ENCODE data around the gene KIF21B.

Gene KIF21B

DNA sequence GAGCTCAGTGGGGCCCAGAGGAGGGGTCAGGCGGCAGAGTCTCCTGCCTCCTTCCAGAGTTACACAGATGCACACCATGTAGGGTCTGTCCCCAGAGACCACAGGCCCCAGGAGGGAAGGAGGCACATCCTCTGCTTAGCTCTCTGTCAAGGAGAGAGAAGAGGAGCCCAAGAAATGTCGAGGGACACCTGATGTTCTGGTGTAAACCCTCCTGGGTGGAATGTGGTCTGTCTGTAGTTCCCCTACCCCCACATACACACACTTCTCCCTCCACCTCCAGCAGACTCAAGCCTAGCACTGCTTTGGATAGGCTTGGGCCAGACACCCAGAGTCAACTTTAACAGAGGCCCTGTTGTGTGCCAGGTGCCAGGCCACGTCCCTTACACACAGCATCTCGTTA, 34.2 kb downstream of the KIF21B start:
- no peak for DNase-seq

GRCh38 chr1:200988693-200989092, 34.8 kb downstream of the KIF21B start:
- DNase-seq = no peak

DNA sequence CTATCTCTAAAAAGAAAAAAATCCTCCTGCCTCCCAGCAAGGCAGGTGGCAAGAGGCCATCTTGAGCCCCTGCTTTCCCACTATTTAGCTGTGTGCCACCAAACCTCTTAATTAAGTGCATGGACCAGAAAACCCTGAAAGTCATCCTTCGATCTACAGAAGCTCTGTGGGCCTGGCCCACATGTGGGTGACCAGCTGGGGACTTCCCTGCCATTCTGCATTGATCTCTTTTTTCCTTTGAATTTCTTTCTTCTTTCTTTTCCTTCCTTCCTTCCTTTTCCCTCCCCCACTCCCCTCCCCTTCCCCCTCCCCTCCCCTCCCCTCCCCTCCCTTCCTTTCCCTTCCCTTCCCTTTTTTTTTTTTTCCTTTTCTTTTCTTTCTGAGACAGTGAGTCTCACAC, 38.0 kb downstream of the KIF21B start:
- no peak for DNase-seq

DNA sequence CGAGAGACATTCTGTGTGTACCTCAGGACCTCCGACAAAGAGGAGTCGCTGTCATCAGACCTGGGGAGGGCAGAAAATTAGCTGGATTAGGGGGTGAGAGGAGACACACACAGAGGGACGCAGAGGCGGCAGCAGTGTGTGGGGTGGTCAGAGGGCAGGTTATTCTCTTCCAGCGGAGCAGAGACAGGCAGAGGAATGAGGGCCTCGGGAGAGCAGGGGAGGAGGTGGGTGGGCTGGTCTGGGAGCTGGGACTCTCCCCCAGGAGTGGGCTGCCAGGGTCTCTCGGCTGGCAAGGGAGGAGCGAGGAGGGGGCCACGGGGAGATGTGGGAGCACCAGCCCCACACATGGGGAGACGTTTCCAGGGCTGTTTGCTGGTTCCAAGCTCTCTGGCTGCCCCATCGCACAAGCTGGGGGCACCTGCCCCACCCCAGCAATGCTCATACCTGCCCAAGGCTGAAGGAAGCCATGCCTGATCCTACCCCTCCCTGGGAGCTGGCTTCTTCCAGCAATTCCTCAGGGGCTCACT, 40.4 kb downstream of the KIF21B start:
- DNase-seq = no peak

DNA sequence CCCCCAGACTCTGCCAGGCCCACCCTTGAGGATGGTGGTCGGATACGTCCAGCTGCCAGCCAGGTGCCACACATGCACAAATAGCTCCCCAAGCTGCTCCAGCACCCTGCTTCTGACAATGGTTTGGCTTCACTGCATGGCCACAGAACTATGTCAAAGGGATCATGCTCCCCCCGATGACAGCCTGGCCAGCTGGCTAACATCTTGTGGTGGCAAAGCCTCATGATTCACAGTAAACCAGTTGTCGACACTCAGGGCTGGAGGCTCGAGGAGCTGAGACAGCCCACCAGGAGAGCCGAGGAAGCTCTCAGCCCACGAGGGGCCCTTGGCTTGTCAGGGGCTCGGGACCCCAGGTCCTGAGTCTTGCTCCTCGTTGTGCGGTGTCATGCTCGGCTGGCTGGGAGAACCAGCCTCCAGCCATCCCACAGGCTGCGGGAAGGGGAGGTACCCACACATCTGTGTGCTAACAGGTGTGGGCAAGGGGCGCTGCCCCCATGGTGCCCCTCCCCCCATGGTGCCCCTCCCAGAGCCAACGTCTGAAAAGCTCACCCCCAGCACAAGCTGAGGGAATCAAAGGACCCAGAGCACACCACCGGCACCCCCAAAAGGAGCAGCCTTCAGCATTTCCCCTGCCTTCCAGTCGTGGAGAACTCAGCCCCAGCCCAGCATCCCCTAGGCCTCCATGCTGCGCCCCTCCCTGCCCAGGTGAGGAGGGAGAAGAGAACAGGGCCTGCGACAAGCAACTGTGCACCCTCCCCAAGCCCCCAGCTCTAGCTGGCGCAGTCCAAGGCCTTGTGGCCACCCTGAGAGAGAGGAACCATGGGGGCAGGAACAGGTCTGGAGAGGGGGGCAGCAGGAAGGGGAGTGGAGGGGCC, 41.2 kb downstream of the KIF21B start:
- no peak for DNase-seq

DNA sequence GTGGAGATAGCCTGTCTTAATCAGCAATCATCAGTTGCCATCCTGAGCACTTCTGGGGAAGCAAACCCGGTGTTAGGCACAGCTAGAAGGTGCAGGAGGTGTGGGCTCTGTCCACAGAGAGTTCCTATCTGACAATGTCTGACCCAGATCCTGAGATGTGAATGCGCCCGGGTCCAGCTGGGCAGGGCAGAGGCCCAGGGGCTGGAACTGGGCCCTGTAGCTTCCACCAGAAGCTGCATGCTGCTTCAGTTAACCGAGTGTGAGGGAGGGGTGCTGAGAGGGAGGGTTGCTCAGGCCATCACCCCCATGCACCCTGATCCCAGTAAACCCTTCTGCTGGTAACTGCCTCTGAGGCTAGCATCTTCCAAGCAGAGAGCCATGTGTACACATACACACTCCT, 42.2 kb downstream of the KIF21B start:
- DNase-seq = no peak

DNA sequence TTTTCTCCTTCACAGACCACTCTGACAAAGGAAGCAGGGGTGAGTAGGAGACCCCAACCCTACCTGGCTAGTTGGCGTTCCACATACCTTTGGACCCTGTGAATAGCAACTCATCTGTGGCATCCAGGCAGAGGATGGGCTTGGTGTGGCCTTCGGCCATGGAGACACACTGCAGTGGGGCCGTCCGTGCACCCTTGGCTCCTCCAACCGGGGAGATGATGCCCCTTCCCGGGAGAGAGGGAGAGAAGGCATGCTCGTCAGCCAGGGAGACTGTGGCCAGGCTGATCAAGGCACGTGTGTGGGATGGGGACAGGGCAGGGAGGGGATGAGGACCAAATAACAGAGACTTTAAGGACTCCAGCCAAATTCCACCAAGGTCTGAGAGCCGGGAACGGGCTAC, 42.6 kb downstream of the KIF21B start:
- no peak for DNase-seq

DNA sequence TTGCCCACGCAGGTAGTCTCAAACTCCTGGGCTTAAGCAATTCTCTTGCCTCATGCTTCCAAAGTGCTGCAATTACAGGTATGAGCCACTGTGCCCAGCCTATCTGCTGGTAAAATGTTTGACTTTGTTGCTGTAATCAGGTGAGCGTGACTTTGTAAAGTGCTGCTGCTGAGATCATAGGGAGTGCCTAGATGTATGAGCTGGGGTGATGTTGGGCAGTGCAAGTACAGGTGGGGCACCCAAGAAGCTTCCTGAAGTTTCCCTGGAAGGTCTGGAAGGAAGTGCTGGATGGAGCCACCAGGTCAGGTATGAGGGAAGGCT, 43.1 kb downstream of the KIF21B start:
- no peak for DNase-seq

- DNase-seq = peak; percentile 81
These were observed 43.7 kb downstream of the KIF21B start for GRCh38 chr1:200979574-200980451.

DNA sequence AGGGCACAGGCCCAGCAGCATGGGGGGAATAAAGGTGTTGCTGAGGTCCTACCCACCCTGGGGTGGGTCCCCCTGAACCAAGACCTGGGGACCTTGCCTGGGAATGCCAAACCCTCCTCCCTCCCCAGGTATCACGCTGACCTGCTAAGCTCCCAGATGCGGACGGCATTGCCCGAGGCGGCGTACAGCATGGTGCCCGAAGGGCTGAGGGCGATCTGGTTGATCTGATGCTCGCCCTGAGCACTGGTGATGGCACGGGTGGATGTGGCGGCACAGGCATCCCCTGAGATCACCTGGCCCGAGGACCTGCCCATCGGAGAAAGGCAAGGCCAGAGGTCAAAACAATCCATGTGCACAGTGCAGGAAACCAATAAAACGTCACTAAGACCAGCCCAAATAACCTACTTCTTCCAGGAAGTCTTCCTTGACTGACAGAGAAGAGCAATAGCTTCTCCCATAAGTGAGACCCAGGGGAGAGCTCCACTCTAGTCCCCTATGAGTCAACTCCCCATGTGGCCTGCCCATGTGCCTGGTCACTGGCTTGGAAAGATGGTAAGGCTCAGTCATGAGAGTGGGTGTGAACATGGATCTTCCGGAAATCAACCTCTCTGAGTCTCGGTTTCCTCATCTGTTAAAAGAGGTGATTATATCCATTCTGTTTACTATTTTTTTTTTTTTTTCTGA, 46.3 kb downstream of the KIF21B start:
- DNase-seq = no peak

- DNase-seq = no peak
These were observed 46.9 kb downstream of the KIF21B start for GRCh38 chr1:200976634-200977033.

GRCh38 chr1:200975458-200975857, 48.1 kb downstream of the KIF21B start:
- DNase-seq = no peak

GRCh38 chr1:200974711-200975110, 48.8 kb downstream of the KIF21B start:
- no peak for DNase-seq

GRCh38 chr1:200973937-200974657, 49.4 kb downstream of the KIF21B start:
- no peak for DNase-seq

- no peak for DNase-seq
These were observed 50.4 kb downstream of the KIF21B start for GRCh38 chr1:200972985-200973742.

GRCh38 chr1:200971955-200972711, 51.4 kb downstream of the KIF21B start:
- DNase-seq = peak; percentile 64

- DNase-seq = no peak
These were observed 52.0 kb downstream of the KIF21B start for GRCh38 chr1:200971428-200971903.

GRCh38 chr1:200970771-200971427, 52.6 kb downstream of the KIF21B start:
- no peak for DNase-seq

GRCh38 chr1:200969726-200970561, 53.6 kb downstream of the KIF21B start:
- DNase-seq = peak; percentile 24

Data from stimulated activated CD4-positive, alpha-beta T cell treated with anti-CD3 and anti-CD28 coated beads, Interleukin-15, amount 100 ng/mL, for 24 hours (primary cell).